IPS-NIHi11 (cell line): ENCODE data around the gene ARHGAP8.
A peak's percentile ranks its signal among the peaks of the same experiment; 100 is the strongest.

Experiments used
- DNase-seq: peaks from one replicate; pipeline ENCODE4 v3.0.0; 2012; ENCODE audit warnings: mixed read lengths, low spot score

The ARHGAP8 gene

DNA sequence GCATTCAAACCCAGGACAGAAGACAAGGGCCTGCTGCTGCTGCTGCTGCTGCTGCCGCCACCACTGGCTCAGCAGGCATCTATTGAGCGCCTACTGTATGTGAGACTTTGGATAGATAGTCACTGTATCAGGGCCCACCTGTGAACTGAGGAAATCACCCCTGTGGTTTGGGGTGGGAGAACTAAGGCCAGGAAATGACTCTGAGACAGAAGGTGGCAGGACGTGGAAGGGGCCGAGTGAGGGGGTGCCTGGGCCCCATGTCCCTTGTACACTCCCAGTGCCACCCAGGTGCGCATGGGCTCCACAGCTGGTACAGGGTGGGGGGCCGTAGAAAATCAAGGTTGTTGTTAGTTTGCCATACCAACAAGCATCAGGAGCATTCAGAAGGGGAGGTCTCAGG is 50.6 kb downstream of the ARHGAP8 start:
- DNase-seq: no peak

DNA sequence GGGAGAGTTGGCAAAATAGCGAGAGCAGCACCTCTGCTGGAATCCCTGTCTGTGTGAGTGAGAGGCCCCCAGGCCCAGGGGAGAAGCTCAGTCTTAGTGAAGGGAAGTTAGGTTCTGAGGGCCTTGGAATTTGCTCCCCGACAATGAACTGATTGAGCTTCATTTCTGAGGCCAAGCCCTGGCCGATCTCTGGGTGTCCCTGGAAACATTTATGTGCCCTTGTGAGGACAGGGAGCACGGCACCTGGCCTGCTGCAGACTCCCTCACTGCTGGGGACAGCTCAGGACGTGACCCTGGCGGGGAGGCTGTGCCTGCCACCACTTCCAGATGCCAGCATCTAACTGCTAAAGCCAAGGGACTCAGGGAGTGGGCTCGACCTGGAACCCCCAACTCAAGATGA is 52.0 kb downstream of the ARHGAP8 start:
- DNase-seq: no peak

GRCh38 chr22:44805711-44806110 is 53.3 kb downstream of the ARHGAP8 start:
- no peak for DNase-seq

GRCh38 chr22:44807232-44807631 is 54.9 kb downstream of the ARHGAP8 start:
- peak; percentile 63 for DNase-seq

- DNase-seq: peak; percentile 82
Measured at GRCh38 chr22:44807915-44808690, 55.7 kb downstream of the ARHGAP8 start.

DNA sequence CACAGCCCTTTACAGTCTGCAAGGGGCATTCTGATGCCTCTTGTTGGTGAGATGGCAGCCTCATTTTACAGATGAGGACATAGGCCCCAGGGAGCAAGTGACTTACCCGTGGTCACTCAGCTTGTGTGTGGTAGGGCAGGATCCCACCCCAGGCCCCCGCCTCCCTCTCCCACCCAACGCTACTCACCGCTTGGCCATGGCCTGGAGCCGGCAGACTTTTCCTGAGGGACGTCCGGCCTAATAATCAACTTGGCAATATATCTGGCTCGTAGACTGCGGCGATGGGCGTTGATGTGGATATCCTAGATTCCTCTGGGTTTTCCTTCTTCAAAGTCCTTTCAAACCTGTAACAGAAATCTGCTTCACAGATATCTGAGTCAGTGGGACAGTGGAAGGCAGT is 57.1 kb downstream of the ARHGAP8 start:
- no peak for DNase-seq

DNA sequence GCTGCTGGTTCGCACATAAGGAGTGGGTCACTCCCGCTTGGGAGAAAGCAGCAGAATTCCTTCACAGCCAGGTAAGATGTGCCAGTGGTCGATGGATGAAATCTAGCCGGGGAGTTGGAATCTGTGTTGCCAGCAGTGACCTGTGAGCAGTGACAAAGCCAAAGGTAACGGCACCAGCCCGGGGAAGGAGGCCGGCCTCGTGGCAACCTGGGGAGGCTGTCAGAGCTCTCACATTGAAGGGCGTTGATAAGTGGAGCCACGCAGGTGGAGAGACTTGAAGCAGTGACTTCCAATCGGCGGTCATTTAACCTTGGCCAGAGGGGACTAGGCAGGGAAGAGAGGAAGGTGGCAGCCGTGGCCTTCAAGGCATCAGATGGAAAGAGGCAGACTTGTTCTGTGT is 58.8 kb downstream of the ARHGAP8 start:
- DNase-seq: no peak

GRCh38 chr22:44813416-44813815 is 61.0 kb downstream of the ARHGAP8 start:
- DNase-seq: no peak

- DNase-seq: no peak
Measured at GRCh38 chr22:44814266-44815098, 62.1 kb downstream of the ARHGAP8 start.

- DNase-seq: peak; percentile 53
Measured at GRCh38 chr22:44815099-44816070, 63.0 kb downstream of the ARHGAP8 start.

DNA sequence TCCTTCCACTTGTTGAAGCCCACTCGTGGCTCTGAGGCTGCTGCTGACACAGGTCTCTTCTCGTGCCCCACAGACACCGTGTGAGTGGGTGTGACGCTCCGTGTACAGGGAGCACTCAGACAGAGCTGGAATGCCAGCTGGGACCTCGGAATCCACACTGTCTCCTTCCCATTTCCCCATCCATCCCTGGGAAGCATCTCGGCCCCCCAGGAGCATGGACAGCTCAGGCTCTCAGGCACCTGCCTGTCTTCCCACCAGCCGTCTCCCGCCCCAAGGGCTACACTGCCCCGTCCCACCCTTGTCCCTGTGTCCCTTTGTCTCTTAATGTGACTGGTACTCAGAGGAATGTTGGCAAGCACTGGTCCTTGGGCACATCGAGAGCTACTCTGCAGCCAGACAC is 63.8 kb downstream of the ARHGAP8 start:
- no peak for DNase-seq

- no peak for DNase-seq
Measured at GRCh38 chr22:44818727-44819126, 66.4 kb downstream of the ARHGAP8 start.

DNA sequence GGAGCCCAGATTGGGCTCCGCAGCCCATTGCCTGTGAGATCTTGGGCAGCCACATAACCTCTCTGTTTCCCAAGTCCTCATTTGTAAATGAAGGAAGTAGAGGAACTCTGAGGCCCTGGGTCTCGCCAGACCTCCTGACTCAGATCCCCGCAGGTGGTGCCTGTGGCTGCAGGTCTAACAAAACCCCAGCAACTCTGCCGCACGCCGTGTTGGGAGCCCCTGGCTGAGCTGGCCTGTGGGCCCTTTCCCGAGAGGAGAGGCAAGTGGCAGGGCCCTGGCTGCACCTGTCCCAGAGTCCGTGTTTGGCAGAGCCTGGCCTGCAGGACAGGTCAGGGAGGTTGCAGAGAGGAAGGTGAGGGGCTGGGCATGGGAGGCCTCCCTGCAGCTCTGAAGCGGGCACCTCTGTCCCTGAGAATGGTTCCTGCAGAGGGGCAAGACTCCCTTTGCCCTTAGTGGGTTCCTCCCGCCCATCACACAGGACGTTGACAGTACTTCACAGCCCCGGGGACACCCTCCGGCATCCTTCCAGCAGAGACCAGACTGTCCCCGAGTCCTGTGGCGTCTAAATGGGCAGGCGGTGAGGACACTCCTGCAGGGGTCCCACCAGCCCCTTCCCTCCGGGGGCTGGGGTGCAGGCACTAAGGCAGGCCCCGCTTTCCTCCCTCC is 67.7 kb downstream of the ARHGAP8 start:
- peak; percentile 13 for DNase-seq

DNA sequence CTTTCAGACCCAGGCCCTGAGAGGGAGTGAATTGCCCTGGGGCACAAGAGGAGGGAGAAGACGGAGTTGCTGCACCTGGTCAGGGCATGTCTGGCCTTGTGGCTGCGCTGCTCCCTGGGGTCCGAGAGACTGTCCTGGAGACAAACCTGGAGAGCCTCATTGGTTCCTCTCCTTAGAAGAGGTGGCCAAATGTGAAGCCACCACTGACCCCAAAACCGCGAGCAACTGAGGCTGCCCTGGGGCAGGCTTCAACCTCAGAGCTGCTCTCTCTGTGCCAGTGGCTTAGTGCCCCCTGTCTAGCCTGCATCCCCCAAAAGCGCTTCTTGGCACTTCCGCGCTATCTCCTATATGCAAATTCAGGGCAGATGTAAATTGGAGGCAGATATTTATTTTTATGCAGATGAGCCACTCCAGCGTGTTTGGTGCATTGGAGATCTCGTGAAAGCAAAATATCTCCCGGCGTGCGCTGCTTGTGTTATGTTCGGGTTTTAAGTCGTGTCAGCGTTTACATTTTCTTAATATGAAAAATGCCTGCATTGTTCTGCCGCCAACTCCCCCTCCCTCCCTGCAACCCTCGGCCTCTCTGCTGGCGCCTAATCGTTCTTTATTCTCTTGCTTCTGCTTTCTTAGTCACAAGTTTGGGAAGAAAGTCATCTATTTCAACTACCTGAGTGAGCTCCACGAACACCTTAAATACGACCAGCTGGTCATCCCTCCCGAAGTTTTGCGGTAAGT is 69.5 kb downstream of the ARHGAP8 start:
- no peak for DNase-seq

DNA sequence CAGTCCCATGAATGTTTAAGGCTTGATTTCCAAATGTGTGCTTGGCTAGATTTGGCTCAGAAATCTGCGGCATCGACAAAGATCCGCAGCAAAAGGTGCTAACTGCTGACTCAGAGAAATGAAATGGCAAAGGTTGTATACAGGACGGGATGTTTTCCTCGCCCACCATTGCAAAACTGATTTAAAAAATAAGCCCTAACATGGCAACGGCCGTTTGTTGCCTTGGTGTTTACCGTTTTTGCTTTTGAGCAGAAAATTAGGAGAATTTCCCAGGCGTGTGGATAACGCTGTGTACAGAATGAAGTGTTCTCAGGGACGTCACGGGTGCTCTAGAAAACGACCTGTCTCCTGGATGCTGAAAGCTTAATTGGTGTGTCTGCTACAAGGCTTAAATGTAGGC is 70.2 kb downstream of the ARHGAP8 start:
- DNase-seq: no peak

- no peak for DNase-seq
Measured at GRCh38 chr22:44823396-44823795, 71.0 kb downstream of the ARHGAP8 start.

- no peak for DNase-seq
Measured at GRCh38 chr22:44823806-44824205, 71.4 kb downstream of the ARHGAP8 start.

DNA sequence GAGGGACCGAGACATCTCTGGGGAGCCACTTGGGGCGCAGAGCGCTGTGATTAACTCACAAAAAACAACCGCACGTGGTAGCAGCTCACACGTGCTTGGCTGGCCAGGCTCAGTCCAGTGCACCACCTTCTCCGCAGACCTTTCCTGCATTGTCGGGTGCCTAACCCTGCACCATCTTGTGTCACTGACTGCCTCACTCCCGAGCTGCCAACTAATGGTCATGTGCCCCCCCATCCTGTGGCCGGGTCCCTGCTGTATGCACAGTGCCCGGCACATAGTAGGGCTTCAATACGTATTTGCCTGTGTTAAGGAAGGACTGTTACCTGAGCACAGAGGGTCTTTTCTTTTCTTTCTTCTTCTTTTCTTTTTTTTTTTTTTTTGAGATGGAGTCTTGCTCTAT is 71.9 kb downstream of the ARHGAP8 start:
- no peak for DNase-seq

DNA sequence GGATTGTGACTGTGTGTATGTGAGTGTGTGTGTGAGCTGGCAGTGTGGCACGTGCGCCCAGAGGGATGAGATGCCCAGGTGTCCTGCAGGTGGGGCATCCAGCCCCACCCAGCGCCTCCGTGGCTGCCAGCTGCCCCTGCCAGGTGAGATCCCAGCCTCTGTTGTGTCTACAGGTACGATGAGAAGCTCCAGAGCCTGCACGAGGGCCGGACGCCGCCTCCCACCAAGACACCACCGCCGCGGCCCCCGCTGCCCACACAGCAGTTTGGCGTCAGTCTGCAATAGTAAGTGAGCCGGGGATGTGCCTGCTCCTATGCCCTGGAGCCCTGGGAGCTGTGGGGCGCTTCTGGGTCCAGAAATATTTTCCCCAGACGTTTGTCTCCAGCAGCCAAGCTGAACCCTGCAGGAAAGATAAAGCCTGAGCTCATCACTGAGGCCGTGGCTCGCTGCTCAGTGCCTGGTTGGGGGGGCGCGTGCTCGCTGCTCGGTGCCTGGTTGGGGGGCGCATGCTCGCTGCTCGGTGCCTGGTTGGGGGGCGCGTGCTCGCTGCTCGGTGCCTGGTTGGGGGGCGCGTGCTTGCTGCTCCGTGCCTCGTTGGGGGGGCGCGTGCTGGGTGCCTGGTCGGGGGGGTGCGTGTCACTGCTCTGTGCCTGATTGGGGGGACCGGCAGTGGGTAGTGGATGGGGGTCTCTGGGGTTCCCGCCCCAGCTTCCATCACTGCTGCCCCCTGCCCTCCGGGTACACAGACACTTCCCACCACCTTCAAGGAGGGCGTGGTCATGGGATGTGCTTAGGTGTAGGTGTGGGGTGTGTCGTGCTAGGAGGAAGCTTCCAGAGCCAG is 73.2 kb downstream of the ARHGAP8 start:
- no peak for DNase-seq

DNA sequence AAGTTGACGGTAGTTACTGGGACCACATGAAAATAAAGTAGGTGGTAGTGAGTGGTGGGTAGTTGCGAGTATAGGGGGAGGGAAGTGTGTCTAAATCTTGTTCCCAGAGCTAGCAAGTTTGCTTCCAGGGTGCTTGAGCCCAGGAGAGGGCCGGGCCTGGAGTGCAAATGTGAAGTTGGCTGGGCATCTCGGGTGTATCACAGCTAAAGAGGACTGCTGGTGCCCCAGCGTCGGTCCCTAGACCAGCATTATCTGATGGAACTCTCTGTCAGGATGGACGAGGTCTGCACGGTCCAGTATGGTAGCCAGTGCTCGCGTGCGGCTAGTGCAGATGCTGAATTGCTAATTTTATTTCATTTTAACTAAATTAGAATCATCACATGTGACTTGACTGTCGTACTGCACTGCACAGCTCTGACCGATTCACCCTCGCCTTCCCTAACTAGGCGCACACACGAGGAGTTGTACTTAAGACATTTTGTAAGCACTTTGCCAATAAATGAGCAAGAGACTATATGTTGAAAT is 75.4 kb downstream of the ARHGAP8 start:
- no peak for DNase-seq
